SJSA1 (cell line): Measurements from ENCODE around the gene KCTD8. TPM values are rescaled to one million over a fixed set of nuclear protein-coding genes. Genes with fewer than 3 reads are reported as not detected.
"Not testable (repeated sequence)": the region's sequence is repeated elsewhere in the genome, so short reads cannot be mapped to it uniquely, and the experiment has no call there.

ENCODE experiments used
- DNase-seq, 2 experiments: peaks; one replicate each; pipeline ENCODE4 v3.0.0-alpha.2; 2015 to 2020; ENCODE audit warnings: low spot score in 2 of 2, low read depth in 1 of 2
- H3K27ac ChIP-seq: fragments of 250-450 bp; sonication (Bioruptor Pico); 2 replicates; pipeline ENCODE4 v1.5.1; 2020; ENCODE audit warnings: mild to moderate bottlenecking, moderate library complexity
- H3K27me3 ChIP-seq: fragments of 250-450 bp; sonication (Bioruptor Pico); replicated peaks from 2 replicates; pipeline ENCODE4 v1.5.1; 2020; ENCODE audit warnings: mild to moderate bottlenecking, moderate library complexity
- H3K36me3 ChIP-seq: fragments of 250-450 bp; sonication (Bioruptor Pico); 2 replicates; pipeline ENCODE4 v1.5.1; 2020; ENCODE audit warnings: mild to moderate bottlenecking
- H3K4me1 ChIP-seq: fragments of 250-450 bp; sonication (Bioruptor Pico); replicated peaks from 2 replicates; pipeline ENCODE4 v1.6.1; 2021; ENCODE audit warnings: mild to moderate bottlenecking
- H3K4me3 ChIP-seq: fragments of 250-450 bp; sonication (Bioruptor Pico); 2 replicates; pipeline ENCODE4 v1.5.1; 2020; ENCODE audit warnings: mild to moderate bottlenecking
- H3K9me3 ChIP-seq: fragments of 250-450 bp; sonication (Bioruptor Pico); replicated peaks from 2 replicates; pipeline ENCODE4 v1.5.1; 2020; ENCODE audit warnings: mild to moderate bottlenecking
- total RNA-seq: library from RNA; depleted of rRNA; stranded (reverse); fragments of >200 nt; shearing (Covaris generic); gene quantifications from 2 replicates; pipeline ENCODE4 v1.2.3, GENCODE V29; 2014

The KCTD8 gene
- total RNA-seq, 1 experiment from 2014 or later = not detected

GRCh38 chr4:44167766-44168165 is 280.8 kb downstream of the KCTD8 start:
- not testable (repeated sequence) for H3K27ac ChIP-seq, DNase-seq, H3K9me3 ChIP-seq, H3K4me3 ChIP-seq, H3K27me3 ChIP-seq, H3K36me3 ChIP-seq, H3K4me1 ChIP-seq

- no peak overlapping the region for H3K27ac ChIP-seq
- no peak overlapping the region for H3K4me3 ChIP-seq
- H3K36me3 ChIP-seq = no peaks in the 10 kb centered on the region
- DNase-seq = no peak
- no peaks in the 10 kb centered on the region for H3K4me1 ChIP-seq
- no peaks in the 10 kb centered on the region for H3K27me3 ChIP-seq
- no peaks in the 10 kb centered on the region for H3K9me3 ChIP-seq
These were observed 282.7 kb downstream of the KCTD8 start for GRCh38 chr4:44165938-44166337.

GRCh38 chr4:44162538-44163270 is 285.9 kb downstream of the KCTD8 start:
- H3K4me1 ChIP-seq = peaks cover under 1% of the 10 kb centered on the region; the same call in 1 of the 2 replicates
- no peaks in the 10 kb centered on the region for H3K36me3 ChIP-seq
- no peak overlapping the region for H3K27ac ChIP-seq
- DNase-seq = no peak
- no peaks in the 10 kb centered on the region for H3K27me3 ChIP-seq
- no peak overlapping the region for H3K4me3 ChIP-seq
- H3K9me3 ChIP-seq = no peaks in the 10 kb centered on the region

GRCh38 chr4:44161756-44162155 is 286.9 kb downstream of the KCTD8 start:
- no peak for DNase-seq
- H3K27me3 ChIP-seq = no peaks in the 10 kb centered on the region
- H3K27ac ChIP-seq = no peak overlapping the region
- H3K4me3 ChIP-seq = no peak overlapping the region
- H3K4me1 ChIP-seq = peaks cover 4% of the 10 kb centered on the region; the same call in 1 of the 2 replicates
- H3K9me3 ChIP-seq = no peaks in the 10 kb centered on the region
- no peaks in the 10 kb centered on the region for H3K36me3 ChIP-seq

- Histone ChIP-seq H3K27me3 (no peaks in the 10 kb centered on the region), H3K27ac (no peak overlapping the region), H3K4me1 (peaks cover 4% of the 10 kb centered on the region; the same call in 1 of the 2 replicates), H3K9me3 (no peaks in the 10 kb centered on the region), H3K36me3 (no peaks in the 10 kb centered on the region), H3K4me3 (no peak overlapping the region)
- DNase-seq = no peak
These were observed 287.7 kb downstream of the KCTD8 start for GRCh38 chr4:44160776-44161367.

- Histone ChIP-seq H3K27ac (no peak overlapping the region), H3K4me3 (no peak overlapping the region), H3K27me3 (no peaks in the 10 kb centered on the region), H3K36me3 (no peaks in the 10 kb centered on the region), H3K4me1 (peaks cover 4% of the 10 kb centered on the region; the same call in 1 of the 2 replicates), H3K9me3 (no peaks in the 10 kb centered on the region)
- DNase-seq = no peak
These were observed 288.6 kb downstream of the KCTD8 start for GRCh38 chr4:44159991-44160390.

GRCh38 chr4:44157611-44158277 is 290.9 kb downstream of the KCTD8 start:
- H3K27ac ChIP-seq = no peak overlapping the region
- H3K27me3 ChIP-seq = no peaks in the 10 kb centered on the region
- H3K36me3 ChIP-seq = no peaks in the 10 kb centered on the region
- H3K4me1 ChIP-seq = peaks cover 4% of the 10 kb centered on the region; the same call in 1 of the 2 replicates
- DNase-seq = peak in 1 of 2 experiments; percentile 52
- H3K9me3 ChIP-seq = no peaks in the 10 kb centered on the region
- H3K4me3 ChIP-seq = no peak overlapping the region

- Histone ChIP-seq H3K4me1 (no peaks in the 10 kb centered on the region; the same call in 1 of the 2 replicates), H3K27me3 (no peaks in the 10 kb centered on the region), H3K27ac (no peak overlapping the region), H3K4me3 (no peak overlapping the region), H3K9me3 (no peaks in the 10 kb centered on the region), H3K36me3 (no peaks in the 10 kb centered on the region)
- peak in 1 of 2 experiments; percentile 3 for DNase-seq
These were observed 298.5 kb downstream of the KCTD8 start for GRCh38 chr4:44150091-44150576.

- Histone ChIP-seq H3K27ac (no peak overlapping the region), H3K4me3 (no peak overlapping the region), H3K9me3 (no peaks in the 10 kb centered on the region), H3K27me3 (no peaks in the 10 kb centered on the region), H3K36me3 (no peaks in the 10 kb centered on the region), H3K4me1 (no peaks in the 10 kb centered on the region; the same call in 1 of the 2 replicates)
- DNase-seq = no peak
These were observed 299.3 kb downstream of the KCTD8 start for GRCh38 chr4:44149282-44149681.

GRCh38 chr4:44147571-44148075 is 301.0 kb downstream of the KCTD8 start:
- Histone ChIP-seq H3K27me3 (no peaks in the 10 kb centered on the region), H3K4me1 (no peaks in the 10 kb centered on the region; the same call in 1 of the 2 replicates), H3K4me3 (no peak overlapping the region), H3K27ac (no peak overlapping the region), H3K9me3 (no peaks in the 10 kb centered on the region), H3K36me3 (no peaks in the 10 kb centered on the region)
- no peak for DNase-seq

GRCh38 chr4:44146516-44146915 is 302.1 kb downstream of the KCTD8 start:
- Histone ChIP-seq H3K9me3 (no peaks in the 10 kb centered on the region), H3K4me3 (no peak overlapping the region), H3K36me3 (no peaks in the 10 kb centered on the region), H3K27me3 (no peaks in the 10 kb centered on the region), H3K4me1 (no peaks in the 10 kb centered on the region; the same call in 1 of the 2 replicates), H3K27ac (no peak overlapping the region)
- no peak for DNase-seq

GRCh38 chr4:44145868-44146267 is 302.7 kb downstream of the KCTD8 start:
- Histone ChIP-seq H3K4me3 (no peak overlapping the region), H3K27me3 (no peaks in the 10 kb centered on the region), H3K36me3 (no peaks in the 10 kb centered on the region), H3K9me3 (no peaks in the 10 kb centered on the region), H3K4me1 (no peaks in the 10 kb centered on the region; the same call in 1 of the 2 replicates), H3K27ac (no peak overlapping the region)
- DNase-seq = no peak

- DNase-seq = no peak
- Histone ChIP-seq H3K9me3 (no peaks in the 10 kb centered on the region), H3K4me1 (no peaks in the 10 kb centered on the region), H3K27me3 (no peaks in the 10 kb centered on the region), H3K27ac (no peak overlapping the region), H3K36me3 (no peaks in the 10 kb centered on the region), H3K4me3 (no peak overlapping the region)
These were observed 316.1 kb downstream of the KCTD8 start for GRCh38 chr4:44132526-44132925.
